Measurements from ENCODE around the gene EML2. TPM values are rescaled to one million over a fixed set of nuclear protein-coding genes. Genes with fewer than 3 reads are reported as not detected.
"Not testable (repeated sequence)": the region's sequence is repeated elsewhere in the genome, so short reads cannot be mapped to it uniquely, and the experiment has no call there.

EML2 gene
- total and polyA plus RNA-seq, 2 donors from 2014 or later, result 36.6 to 93.8 TPM

- peak overlapping the region in 1 of 3 donors; percentile 62 for H3K4me3 ChIP-seq (ENCODE audit: low read length in 3 of 3)
- FAIRE-seq, result no peak
These were observed 23.1 kb downstream of the EML2 start for GRCh38 chr19:45615795-45616703.

GRCh38 chr19:45615056-45615455 is 24.1 kb downstream of the EML2 start:
- DNase-seq; FAIRE-seq; H3K27ac ChIP-seq (ENCODE audit: low read depth in 2 of 2, low read length in 2 of 2); H3K36me3 ChIP-seq (ENCODE audit: control insufficient read depth in 2 of 3, insufficient read depth in 3 of 3, low read length in 3 of 3); H3K27me3 ChIP-seq (ENCODE audit: control insufficient read depth, insufficient read depth, low read length); intact Hi-C loops (cut with DNase I); H3K4me3 ChIP-seq (ENCODE audit: low read length in 3 of 3); H3K9ac ChIP-seq (ENCODE audit: low read length in 3 of 3); H3K9me3 ChIP-seq (ENCODE audit: control insufficient read depth in 2 of 3, insufficient read depth in 1 of 3, low read length in 3 of 3); H3K4me1 ChIP-seq (ENCODE audit: control insufficient read depth in 2 of 3, insufficient read depth in 2 of 3, low read depth in 1 of 3, low read length in 3 of 3): not testable (repeated sequence)

More at GRCh38 chr19:45615795-45616703, 23.1 kb downstream of the EML2 start:
- no peaks in the 10 kb centered on the region for H3K9me3 ChIP-seq (ENCODE audit: control insufficient read depth in 2 of 3, insufficient read depth in 1 of 3, low read length in 3 of 3)
- peak overlapping the region in 1 of 3 donors; percentile 35 for H3K9ac ChIP-seq (ENCODE audit: low read length in 3 of 3)
- intact Hi-C loops (cut with DNase I), result no loop called here
- peak overlapping the region in 1 of 2 donors; percentile 37 for H3K27ac ChIP-seq (ENCODE audit: low read depth in 2 of 2, low read length in 2 of 2)
- TF ChIP-seq CTCF (IDR thresholded peaks at IDR 0.05; ENCODE audit: borderline replicate concordance, extremely low read depth, insufficient read depth), result no peak
- H3K4me1 ChIP-seq (ENCODE audit: control insufficient read depth in 2 of 3, insufficient read depth in 2 of 3, low read depth in 1 of 3, low read length in 3 of 3), result no peaks in the 10 kb centered on the region
- H3K36me3 ChIP-seq (ENCODE audit: control insufficient read depth in 2 of 3, insufficient read depth in 3 of 3, low read length in 3 of 3), result peaks cover 0 to 5% (median 5%) of the 10 kb centered on the region in 3 donors
- peak; percentile 93 to 99 (median 98) for DNase-seq
- no peaks in the 10 kb centered on the region for H3K27me3 ChIP-seq (ENCODE audit: control insufficient read depth, insufficient read depth, low read length)

- no peak for DNase-seq
- no peak overlapping the region for H3K9ac ChIP-seq (ENCODE audit: low read length in 3 of 3)
- FAIRE-seq, result no peak
These were observed 25.1 kb downstream of the EML2 start for GRCh38 chr19:45613926-45614725.

More at GRCh38 chr19:45613926-45614725, 25.1 kb downstream of the EML2 start:
- no peaks in the 10 kb centered on the region for H3K4me1 ChIP-seq (ENCODE audit: control insufficient read depth in 2 of 3, insufficient read depth in 2 of 3, low read depth in 1 of 3, low read length in 3 of 3)
- H3K27me3 ChIP-seq (ENCODE audit: control insufficient read depth, insufficient read depth, low read length), result no peaks in the 10 kb centered on the region
- H3K9me3 ChIP-seq (ENCODE audit: control insufficient read depth in 2 of 3, insufficient read depth in 1 of 3, low read length in 3 of 3), result no peaks in the 10 kb centered on the region
- H3K27ac ChIP-seq (ENCODE audit: low read depth in 2 of 2, low read length in 2 of 2), result no peak overlapping the region
- intact Hi-C loops (cut with DNase I), result no loop called here
- TF ChIP-seq CTCF (IDR thresholded peaks at IDR 0.05; ENCODE audit: borderline replicate concordance, extremely low read depth, insufficient read depth), result no peak
- H3K4me3 ChIP-seq (ENCODE audit: low read length in 3 of 3), result no peak overlapping the region
- peaks cover 0 to 2% (median 0%) of the 10 kb centered on the region in 3 donors for H3K36me3 ChIP-seq (ENCODE audit: control insufficient read depth in 2 of 3, insufficient read depth in 3 of 3, low read length in 3 of 3)
